HEK293 (cell line): ENCODE results near the gene TMSB15A.

ENCODE experiments used
- BCL11A ChIP-seq: fragments of 450-650 bp; formaldehyde crosslinking; IDR thresholded peaks from 2 replicates; pipeline ENCODE4 v1.5.1; 2016; ENCODE audit warnings: low read depth, missing biosample characterization, missing genetic modification characterization
- BCL11B ChIP-seq: fragments of 450-650 bp; formaldehyde crosslinking; IDR thresholded peaks from 2 replicates; pipeline ENCODE4 v1.5.1; 2016; ENCODE audit warnings: low read depth, missing biosample characterization, missing genetic modification characterization
- BCL6B ChIP-seq: fragments of 450-650 bp; formaldehyde crosslinking; IDR thresholded peaks from 2 replicates; pipeline ENCODE4 v1.5.1; 2017; ENCODE audit warnings: missing biosample characterization, missing genetic modification characterization
- KLF1 ChIP-seq: fragments of 450-650 bp; formaldehyde crosslinking; IDR thresholded peaks from 2 replicates; pipeline ENCODE4 v1.5.1; 2016; ENCODE audit warnings: missing biosample characterization, missing genetic modification characterization
- KLF16 ChIP-seq: fragments of 450-650 bp; formaldehyde crosslinking; IDR thresholded peaks from 2 replicates; pipeline ENCODE4 v1.5.1; 2017; ENCODE audit warnings: missing biosample characterization, missing genetic modification characterization
- MYNN ChIP-seq: fragments of 450-650 bp; formaldehyde crosslinking; IDR thresholded peaks from 2 replicates; pipeline ENCODE4 v1.5.1; 2016; ENCODE audit warnings: missing biosample characterization, missing genetic modification characterization, borderline replicate concordance
- OVOL3 ChIP-seq: fragments of 450-650 bp; formaldehyde crosslinking; IDR thresholded peaks from 2 replicates; pipeline ENCODE4 v1.5.1; 2016; ENCODE audit warnings: missing biosample characterization, missing genetic modification characterization
- RBAK ChIP-seq: fragments of 450-650 bp; formaldehyde crosslinking; IDR thresholded peaks from 2 replicates; pipeline ENCODE4 v1.5.1; 2016; ENCODE audit warnings: missing biosample characterization, missing genetic modification characterization
- SP2 ChIP-seq: fragments of 450-650 bp; formaldehyde crosslinking; IDR thresholded peaks from 2 replicates; pipeline ENCODE4 v1.5.1; 2016; ENCODE audit warnings: missing biosample characterization, missing genetic modification characterization
- TRIM28 ChIP-seq: IDR thresholded peaks from 2 replicates; pipeline ENCODE4 v1.6.1; 2011; ENCODE audit warnings: low read length, control low read depth, borderline replicate concordance
- ZBTB20 ChIP-seq: fragments of 450-650 bp; formaldehyde crosslinking; IDR thresholded peaks from 2 replicates; pipeline ENCODE4 v1.5.1; 2016; ENCODE audit warnings: missing biosample characterization, missing genetic modification characterization
- ZBTB8A ChIP-seq: fragments of 450-650 bp; formaldehyde crosslinking; IDR thresholded peaks from 2 replicates; pipeline ENCODE4 v1.5.1; 2016; ENCODE audit warnings: missing biosample characterization, missing genetic modification characterization
- ZFP41 ChIP-seq: fragments of 450-650 bp; formaldehyde crosslinking; IDR thresholded peaks from 2 replicates; pipeline ENCODE4 v1.5.1; 2016; ENCODE audit warnings: missing biosample characterization, missing genetic modification characterization, borderline replicate concordance
- ZIC2 ChIP-seq: fragments of 450-650 bp; formaldehyde crosslinking; IDR thresholded peaks from 2 replicates; pipeline ENCODE4 v1.5.1; 2016; ENCODE audit warnings: missing biosample characterization, missing genetic modification characterization
- ZNF10 ChIP-seq: fragments of 450-650 bp; formaldehyde crosslinking; IDR thresholded peaks from 2 replicates; pipeline ENCODE4 v1.5.1; 2017; ENCODE audit warnings: missing biosample characterization, missing genetic modification characterization
- ZNF146 ChIP-seq: fragments of 450-650 bp; formaldehyde crosslinking; IDR thresholded peaks from 2 replicates; pipeline ENCODE4 v1.5.1; 2016; ENCODE audit warnings: missing biosample characterization, missing genetic modification characterization
- ZNF214 ChIP-seq: fragments of 450-650 bp; formaldehyde crosslinking; IDR thresholded peaks from 2 replicates; pipeline ENCODE4 v1.5.1; 2017; ENCODE audit warnings: missing biosample characterization, mild to moderate bottlenecking, missing genetic modification characterization, borderline replicate concordance
- ZNF311 ChIP-seq: fragments of 450-650 bp; formaldehyde crosslinking; IDR thresholded peaks from 2 replicates; pipeline ENCODE4 v1.5.1; 2017; ENCODE audit warnings: missing biosample characterization, missing genetic modification characterization, borderline replicate concordance
- ZNF335 ChIP-seq: fragments of 450-650 bp; formaldehyde crosslinking; conservative IDR thresholded peaks from 2 replicates; pipeline ENCODE4 v1.5.1; 2016; ENCODE audit warnings: missing biosample characterization, missing genetic modification characterization
- ZNF433 ChIP-seq: fragments of 450-650 bp; formaldehyde crosslinking; IDR thresholded peaks from 2 replicates; pipeline ENCODE4 v1.5.1; 2016; ENCODE audit warnings: missing biosample characterization, missing genetic modification characterization, low read depth
- ZNF544 ChIP-seq: fragments of 450-650 bp; formaldehyde crosslinking; IDR thresholded peaks from 2 replicates; pipeline ENCODE4 v1.5.0; 2017; ENCODE audit warnings: missing biosample characterization, missing genetic modification characterization
- ZNF558 ChIP-seq: fragments of 450-650 bp; formaldehyde crosslinking; IDR thresholded peaks from 2 replicates; pipeline ENCODE4 v1.5.1; 2016; ENCODE audit warnings: missing biosample characterization, missing genetic modification characterization
- ZNF621 ChIP-seq: fragments of 450-650 bp; formaldehyde crosslinking; IDR thresholded peaks from 2 replicates; pipeline ENCODE4 v1.5.1; 2017; ENCODE audit warnings: missing biosample characterization, missing genetic modification characterization
- ZNF701 ChIP-seq: fragments of 450-650 bp; formaldehyde crosslinking; IDR thresholded peaks from 2 replicates; pipeline ENCODE4 v1.5.1; 2016; ENCODE audit warnings: missing biosample characterization, missing genetic modification characterization
- ZNF704 ChIP-seq: fragments of 450-650 bp; formaldehyde crosslinking; IDR thresholded peaks from 2 replicates; pipeline ENCODE4 v1.5.1; 2016; ENCODE audit warnings: missing biosample characterization, missing genetic modification characterization
- ZNF747 ChIP-seq: fragments of 450-650 bp; formaldehyde crosslinking; IDR thresholded peaks from 2 replicates; pipeline ENCODE4 v1.5.1; 2016; ENCODE audit warnings: missing biosample characterization, missing genetic modification characterization
- ZNF791 ChIP-seq: fragments of 450-650 bp; formaldehyde crosslinking; IDR thresholded peaks from 2 replicates; pipeline ENCODE4 v1.5.1; 2016; ENCODE audit warnings: missing biosample characterization, missing genetic modification characterization
- TF ChIP-seq, protein P1 (sequence below): fragments of 450-650 bp; formaldehyde crosslinking; IDR thresholded peaks from 2 replicates; pipeline ENCODE4 v1.5.1; 2016; ENCODE audit warnings: missing biosample characterization, missing genetic modification characterization
- TF ChIP-seq, protein P2 (sequence below): fragments of 450-650 bp; formaldehyde crosslinking; IDR thresholded peaks from 2 replicates; pipeline ENCODE4 v1.5.1; 2017; ENCODE audit warnings: missing biosample characterization, missing genetic modification characterization
- TF ChIP-seq, protein P3 (sequence below): fragments of 450-650 bp; formaldehyde crosslinking; optimal IDR thresholded peaks from 2 replicates; pipeline ENCODE3; 2016; ENCODE audit warnings: missing biosample characterization, mild to moderate bottlenecking, missing genetic modification characterization

Gene TMSB15A

GRCh38 chrX:102515975-102516941 is at the start of gene TMSB15A (continued):
- TF ChIP-seq, protein P1, sequence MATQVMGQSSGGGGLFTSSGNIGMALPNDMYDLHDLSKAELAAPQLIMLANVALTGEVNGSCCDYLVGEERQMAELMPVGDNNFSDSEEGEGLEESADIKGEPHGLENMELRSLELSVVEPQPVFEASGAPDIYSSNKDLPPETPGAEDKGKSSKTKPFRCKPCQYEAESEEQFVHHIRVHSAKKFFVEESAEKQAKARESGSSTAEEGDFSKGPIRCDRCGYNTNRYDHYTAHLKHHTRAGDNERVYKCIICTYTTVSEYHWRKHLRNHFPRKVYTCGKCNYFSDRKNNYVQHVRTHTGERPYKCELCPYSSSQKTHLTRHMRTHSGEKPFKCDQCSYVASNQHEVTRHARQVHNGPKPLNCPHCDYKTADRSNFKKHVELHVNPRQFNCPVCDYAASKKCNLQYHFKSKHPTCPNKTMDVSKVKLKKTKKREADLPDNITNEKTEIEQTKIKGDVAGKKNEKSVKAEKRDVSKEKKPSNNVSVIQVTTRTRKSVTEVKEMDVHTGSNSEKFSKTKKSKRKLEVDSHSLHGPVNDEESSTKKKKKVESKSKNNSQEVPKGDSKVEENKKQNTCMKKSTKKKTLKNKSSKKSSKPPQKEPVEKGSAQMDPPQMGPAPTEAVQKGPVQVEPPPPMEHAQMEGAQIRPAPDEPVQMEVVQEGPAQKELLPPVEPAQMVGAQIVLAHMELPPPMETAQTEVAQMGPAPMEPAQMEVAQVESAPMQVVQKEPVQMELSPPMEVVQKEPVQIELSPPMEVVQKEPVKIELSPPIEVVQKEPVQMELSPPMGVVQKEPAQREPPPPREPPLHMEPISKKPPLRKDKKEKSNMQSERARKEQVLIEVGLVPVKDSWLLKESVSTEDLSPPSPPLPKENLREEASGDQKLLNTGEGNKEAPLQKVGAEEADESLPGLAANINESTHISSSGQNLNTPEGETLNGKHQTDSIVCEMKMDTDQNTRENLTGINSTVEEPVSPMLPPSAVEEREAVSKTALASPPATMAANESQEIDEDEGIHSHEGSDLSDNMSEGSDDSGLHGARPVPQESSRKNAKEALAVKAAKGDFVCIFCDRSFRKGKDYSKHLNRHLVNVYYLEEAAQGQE (tag by site-specific recombination): no peak
- TF ChIP-seq BCL11A (no peak), ZNF146 (tag by site-specific recombination) (no peak), ZBTB20 (peak; percentile 77), KLF16 (tag by site-specific recombination) (no peak), BCL11B (tag by site-specific recombination) (no peak), ZNF701 (tag by site-specific recombination) (no peak), TRIM28 (no peak), ZNF747 (tag by site-specific recombination) (no peak), ZNF544 (tag by site-specific recombination) (no peak), ZFP41 (tag by site-specific recombination) (no peak), ZNF704 (tag by site-specific recombination) (no peak), SP2 (peak; percentile 48), BCL6B (tag by site-specific recombination) (no peak), OVOL3 (no peak), ZNF311 (tag by site-specific recombination) (no peak), ZNF214 (tag by site-specific recombination) (no peak), ZNF335 (tag by site-specific recombination) (peak; percentile 52; the same call in 1 of the 2 replicates), ZNF791 (no peak), ZNF558 (tag by site-specific recombination) (no peak), KLF1 (tag by site-specific recombination) (no peak), ZNF10 (tag by site-specific recombination) (no peak), MYNN (tag by site-specific recombination) (no peak), ZBTB8A (tag by site-specific recombination) (peak; percentile 69), ZNF433 (tag by site-specific recombination) (no peak), RBAK (tag by site-specific recombination) (no peak), ZNF621 (tag by site-specific recombination) (no peak), ZIC2 (tag by site-specific recombination) (0 out of 2 replicates have a peak, but pooled peaks have one; percentile 10)
- TF ChIP-seq, protein P2, sequence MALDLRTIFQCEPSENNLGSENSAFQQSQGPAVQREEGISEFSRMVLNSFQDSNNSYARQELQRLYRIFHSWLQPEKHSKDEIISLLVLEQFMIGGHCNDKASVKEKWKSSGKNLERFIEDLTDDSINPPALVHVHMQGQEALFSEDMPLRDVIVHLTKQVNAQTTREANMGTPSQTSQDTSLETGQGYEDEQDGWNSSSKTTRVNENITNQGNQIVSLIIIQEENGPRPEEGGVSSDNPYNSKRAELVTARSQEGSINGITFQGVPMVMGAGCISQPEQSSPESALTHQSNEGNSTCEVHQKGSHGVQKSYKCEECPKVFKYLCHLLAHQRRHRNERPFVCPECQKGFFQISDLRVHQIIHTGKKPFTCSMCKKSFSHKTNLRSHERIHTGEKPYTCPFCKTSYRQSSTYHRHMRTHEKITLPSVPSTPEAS (tag by site-specific recombination): no peak
- TF ChIP-seq, protein P3, sequence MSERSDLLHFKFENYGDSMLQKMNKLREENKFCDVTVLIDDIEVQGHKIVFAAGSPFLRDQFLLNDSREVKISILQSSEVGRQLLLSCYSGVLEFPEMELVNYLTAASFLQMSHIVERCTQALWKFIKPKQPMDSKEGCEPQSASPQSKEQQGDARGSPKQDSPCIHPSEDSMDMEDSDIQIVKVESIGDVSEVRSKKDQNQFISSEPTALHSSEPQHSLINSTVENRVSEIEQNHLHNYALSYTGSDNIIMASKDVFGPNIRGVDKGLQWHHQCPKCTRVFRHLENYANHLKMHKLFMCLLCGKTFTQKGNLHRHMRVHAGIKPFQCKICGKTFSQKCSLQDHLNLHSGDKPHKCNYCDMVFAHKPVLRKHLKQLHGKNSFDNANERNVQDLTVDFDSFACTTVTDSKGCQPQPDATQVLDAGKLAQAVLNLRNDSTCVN: peak; percentile 76
